AG09309 (cell line): ENCODE results near the gene MYZAP.
"Not testable (repeated sequence)": the region's sequence is repeated elsewhere in the genome, so short reads cannot be mapped to it uniquely, and the experiment has no call there.

ENCODE experiments used
- DNase-seq: peaks from one replicate; pipeline ENCODE4 v3.0.0-alpha.2; 2010; ENCODE audit warnings: low read depth
- H3K4me3 ChIP-seq: 2 replicates; pipeline ENCODE4 v1.5.1; 2011; ENCODE audit warnings: mild to moderate bottlenecking, low read depth, low read length, moderate library complexity; ENCODE audit not compliant: control insufficient read depth
- TF ChIP-seq, protein P1 (sequence below): IDR thresholded peaks from 2 replicates; pipeline ENCODE4 v1.5.1; 2011; ENCODE audit warnings: mild to moderate bottlenecking, low read depth, low read length, inconsistent platforms; ENCODE audit not compliant: insufficient read depth, control insufficient read depth; ENCODE audit errors: missing control alignments

The MYZAP gene

DNA sequence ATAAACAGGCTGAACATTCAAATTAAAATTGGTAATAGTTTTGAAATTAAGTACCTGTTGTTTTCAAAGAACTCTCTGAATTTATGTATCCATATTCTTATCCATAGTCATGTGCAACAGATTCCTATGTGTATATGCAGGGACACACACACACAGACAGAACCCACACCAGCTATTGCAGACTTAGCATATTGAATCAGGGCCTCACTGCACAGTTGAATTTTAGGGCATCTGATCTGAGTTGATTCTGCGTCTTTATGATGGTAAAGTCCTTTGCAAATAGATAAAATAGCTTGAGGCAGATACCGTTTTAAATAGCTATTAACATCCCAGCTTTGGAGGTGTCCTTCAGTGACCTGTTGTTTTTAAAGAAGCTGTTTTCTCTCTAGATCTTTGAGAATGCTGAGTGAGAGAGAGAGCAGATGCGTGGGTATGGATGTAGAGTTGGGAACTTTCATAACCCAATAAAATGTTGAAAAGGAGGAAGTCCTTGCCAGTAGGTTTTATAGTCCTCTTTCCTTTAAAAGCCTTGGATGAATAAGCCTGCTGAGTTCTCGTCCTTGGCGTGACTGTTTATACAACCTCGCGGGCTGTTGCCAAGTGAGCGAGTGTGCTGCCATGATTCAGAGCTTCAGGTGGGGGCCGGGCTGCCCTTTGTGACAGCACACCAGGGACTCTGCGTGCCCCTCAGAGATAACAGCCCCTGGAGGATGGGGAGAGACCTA lies 18.3 kb downstream of the MYZAP start:
- TF ChIP-seq, protein P1, sequence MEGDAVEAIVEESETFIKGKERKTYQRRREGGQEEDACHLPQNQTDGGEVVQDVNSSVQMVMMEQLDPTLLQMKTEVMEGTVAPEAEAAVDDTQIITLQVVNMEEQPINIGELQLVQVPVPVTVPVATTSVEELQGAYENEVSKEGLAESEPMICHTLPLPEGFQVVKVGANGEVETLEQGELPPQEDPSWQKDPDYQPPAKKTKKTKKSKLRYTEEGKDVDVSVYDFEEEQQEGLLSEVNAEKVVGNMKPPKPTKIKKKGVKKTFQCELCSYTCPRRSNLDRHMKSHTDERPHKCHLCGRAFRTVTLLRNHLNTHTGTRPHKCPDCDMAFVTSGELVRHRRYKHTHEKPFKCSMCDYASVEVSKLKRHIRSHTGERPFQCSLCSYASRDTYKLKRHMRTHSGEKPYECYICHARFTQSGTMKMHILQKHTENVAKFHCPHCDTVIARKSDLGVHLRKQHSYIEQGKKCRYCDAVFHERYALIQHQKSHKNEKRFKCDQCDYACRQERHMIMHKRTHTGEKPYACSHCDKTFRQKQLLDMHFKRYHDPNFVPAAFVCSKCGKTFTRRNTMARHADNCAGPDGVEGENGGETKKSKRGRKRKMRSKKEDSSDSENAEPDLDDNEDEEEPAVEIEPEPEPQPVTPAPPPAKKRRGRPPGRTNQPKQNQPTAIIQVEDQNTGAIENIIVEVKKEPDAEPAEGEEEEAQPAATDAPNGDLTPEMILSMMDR: no peak
- DNase-seq: peak; percentile 93

DNA sequence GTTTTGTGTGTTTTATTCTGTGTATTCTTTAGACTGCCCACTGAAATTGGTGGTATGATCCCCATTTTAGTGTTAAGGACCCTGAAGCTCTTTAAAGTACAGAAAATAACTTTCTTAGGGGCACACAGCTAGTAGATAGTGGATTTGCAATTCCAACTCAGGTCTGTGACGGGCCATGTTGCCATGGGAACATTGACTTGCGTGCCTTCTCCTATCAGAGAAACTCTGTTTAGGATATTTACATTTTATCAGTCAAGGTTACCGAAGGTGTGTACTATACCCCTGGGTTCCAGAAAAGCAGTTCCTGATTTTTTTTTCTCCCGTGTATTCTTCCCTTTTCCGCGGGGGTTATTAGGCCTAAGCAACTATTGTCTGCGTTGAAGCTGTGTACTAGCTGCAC lies 19.4 kb downstream of the MYZAP start:
- TF ChIP-seq, protein P1: no peak
- no peak overlapping the region for H3K4me3 ChIP-seq
- no peak for DNase-seq

More for the DNA sequence above, 18.3 kb downstream of the MYZAP start:
- no peak overlapping the region for H3K4me3 ChIP-seq

DNA sequence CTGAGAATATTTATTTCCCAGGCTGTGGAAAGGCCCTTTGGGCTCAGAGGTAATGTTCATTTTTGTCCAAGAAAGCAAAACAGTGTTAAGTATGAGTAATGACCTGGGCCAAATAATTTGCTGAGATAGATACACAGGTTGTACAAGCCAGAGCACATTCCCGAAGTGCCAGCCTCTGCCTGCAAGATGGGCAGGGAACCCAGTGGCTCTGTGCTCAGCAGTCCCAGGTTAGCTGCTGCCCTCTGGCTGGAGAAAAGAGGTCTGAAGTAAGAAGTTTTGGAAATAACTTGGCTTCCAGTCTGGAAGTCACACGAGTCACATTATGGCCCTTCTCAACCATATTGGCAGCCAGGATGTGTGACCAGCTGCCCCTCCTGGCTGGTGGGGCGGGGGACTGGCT lies 20.2 kb downstream of the MYZAP start:
- TF ChIP-seq, protein P1: peak; percentile 64
- no peak for DNase-seq
- H3K4me3 ChIP-seq: no peak overlapping the region

DNA sequence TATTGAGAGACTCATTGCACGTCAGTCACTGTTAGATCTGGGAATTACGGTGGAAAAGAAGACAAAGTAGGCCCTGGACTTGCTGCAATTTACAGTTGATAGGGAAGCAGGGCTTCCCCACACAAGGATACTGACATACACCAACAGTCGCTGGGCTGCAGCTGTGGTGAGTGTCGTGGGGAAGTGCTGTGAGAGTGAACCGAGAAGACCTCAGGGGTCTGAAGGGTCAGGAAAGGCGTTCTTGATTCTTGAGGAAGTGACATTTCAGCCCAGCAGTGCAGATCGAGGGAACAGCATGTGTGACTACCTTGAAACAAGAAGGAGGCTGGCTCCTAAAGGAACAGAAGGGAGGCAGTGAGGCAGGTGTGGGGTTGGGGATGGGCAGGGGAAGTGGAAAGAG lies 22.5 kb downstream of the MYZAP start:
- TF ChIP-seq, protein P1: no peak
- H3K4me3 ChIP-seq: no peak overlapping the region
- no peak for DNase-seq

DNA sequence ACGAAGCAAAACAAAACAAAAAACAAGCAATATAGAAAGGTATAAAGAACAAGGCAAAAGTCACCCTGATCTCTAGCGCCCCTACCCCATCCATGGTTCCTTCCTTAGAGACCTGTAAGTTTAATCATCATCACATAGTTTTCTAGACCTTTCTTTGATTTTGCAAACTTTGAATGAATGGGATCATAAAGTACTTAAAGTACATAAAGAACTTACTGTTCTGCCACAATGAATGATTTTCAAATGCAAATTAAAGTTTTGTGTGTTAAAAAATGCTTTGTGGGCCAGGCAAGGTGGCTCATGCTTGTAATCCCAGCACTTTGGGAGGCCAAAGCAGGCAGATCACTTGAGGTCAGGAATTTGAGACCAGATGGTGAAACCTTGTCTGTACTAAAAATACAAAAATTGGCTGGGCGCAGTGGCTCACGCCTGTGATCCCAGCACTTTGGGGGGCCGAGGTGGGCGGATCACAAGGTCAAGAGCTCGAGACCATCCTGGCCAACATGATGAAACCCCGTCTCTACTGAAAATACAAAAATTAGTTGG lies 24.3 kb downstream of the MYZAP start:
- H3K4me3 ChIP-seq, DNase-seq: not testable (repeated sequence)

DNA sequence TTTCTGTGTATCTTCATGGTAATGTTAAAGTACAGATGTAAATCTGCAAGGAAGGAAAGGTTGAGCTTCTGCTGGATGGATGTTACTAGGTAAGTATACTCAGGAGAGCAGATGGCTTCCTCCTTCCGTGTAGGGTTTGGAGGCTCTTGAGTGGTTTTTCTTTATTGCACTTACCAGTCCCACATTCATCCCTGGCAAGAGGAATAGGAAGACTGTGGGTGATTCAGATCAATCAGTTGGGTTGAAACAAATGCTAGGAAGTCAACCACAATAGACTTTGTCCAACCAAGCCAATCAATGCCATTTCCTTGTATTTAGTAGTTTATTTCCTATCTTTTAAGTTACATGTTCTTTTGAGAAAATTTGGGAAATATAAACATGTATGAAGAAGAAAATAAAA lies 26.6 kb downstream of the MYZAP start:
- TF ChIP-seq, protein P1: no peak
- DNase-seq: no peak
- no peak overlapping the region for H3K4me3 ChIP-seq

DNA sequence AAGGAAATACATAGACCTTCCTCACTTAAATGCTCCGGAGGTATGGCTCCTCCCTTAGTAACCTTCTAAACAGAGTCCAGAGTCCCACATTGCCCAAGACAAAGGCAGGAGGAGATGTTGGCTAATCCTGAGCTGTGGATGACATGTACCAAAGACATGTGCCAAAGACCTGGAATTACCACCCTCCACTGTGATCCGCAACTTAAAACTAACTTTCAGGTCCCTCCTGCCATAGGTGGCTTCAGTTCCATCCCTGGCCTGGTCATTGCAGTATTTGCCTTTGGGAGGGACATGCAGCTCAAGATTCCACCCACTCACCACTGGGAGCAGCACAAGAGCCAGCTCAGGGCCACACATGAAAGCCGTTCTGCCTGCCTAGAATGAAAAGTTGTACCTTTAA lies 28.0 kb downstream of the MYZAP start:
- TF ChIP-seq, protein P1: no peak

More for the DNA sequence above, 28.0 kb downstream of the MYZAP start:
- no peak for DNase-seq
- no peak overlapping the region for H3K4me3 ChIP-seq
